GM12878 (cell line): ENCODE results near the gene RCCD1. TPM values are rescaled to one million over a fixed set of nuclear protein-coding genes. Genes with fewer than 3 reads are reported as not detected.

Experiments
- BRCA1 ChIP-seq: IDR thresholded peaks from 2 replicates; pipeline ENCODE4 v1.6.1; 2011; ENCODE audit warnings: low read depth, low read length, improper control_type of control experiment
- CREB1 ChIP-seq: IDR thresholded peaks from 2 replicates; pipeline ENCODE4 v1.6.1; 2012; ENCODE audit warnings: low read depth, mild to moderate bottlenecking, inconsistent platforms
- JUNB ChIP-seq: IDR thresholded peaks from 2 replicates; pipeline ENCODE4 v1.6.1; 2016; ENCODE audit warnings: antibody characterized with exemption, mild to moderate bottlenecking
- MEF2A ChIP-seq: IDR thresholded peaks from 2 replicates; pipeline ENCODE4 v1.6.1; 2011; ENCODE audit warnings: low read depth, mild to moderate bottlenecking, low read length, moderate library complexity; ENCODE audit not compliant: insufficient read depth
- NFYB ChIP-seq: IDR thresholded peaks from 2 replicates; pipeline ENCODE4 v1.6.1; 2011; ENCODE audit warnings: low read depth, mild to moderate bottlenecking, low read length, improper control_type of control experiment, moderate library complexity; ENCODE audit not compliant: insufficient read depth
- NR2F1 ChIP-seq: fragments of 450-650 bp; conservative IDR thresholded peaks from 2 replicates; pipeline ENCODE4 v1.6.1; 2017; ENCODE audit warnings: mild to moderate bottlenecking
- RAD51 ChIP-seq: fragments of 450-650 bp; IDR thresholded peaks from 2 replicates; pipeline ENCODE4 v1.6.1; 2016; ENCODE audit warnings: moderate library complexity, mild to moderate bottlenecking, inconsistent platforms
- RBBP5 ChIP-seq: fragments of 200-600 bp; sonication (generic); conservative IDR thresholded peaks from 2 replicates; pipeline ENCODE4 v1.6.1; 2016
- STAT3 ChIP-seq: IDR thresholded peaks from 2 replicates; pipeline ENCODE4 v1.6.1; 2011; ENCODE audit warnings: low read depth, low read length, improper control_type of control experiment
- SUZ12 ChIP-seq: fragments of 200-600 bp; sonication (generic); IDR thresholded peaks from one replicate; pipeline ENCODE4 v1.6.1; 2018; ENCODE audit warnings: antibody characterized with exemption, mild to moderate bottlenecking; ENCODE audit not compliant: unreplicated experiment
- TBL1XR1 ChIP-seq: IDR thresholded peaks from 2 replicates; pipeline ENCODE4 v1.6.1; 2012; ENCODE audit warnings: low read depth, low read length, improper control_type of control experiment
- polyA plus RNA-seq, 11 experiments: library from polyadenylated mRNA; depleted of rRNA in 4 of 11; unstranded in 6 of 11; stranded (reverse) in 5 of 11; fragments of >200 nt; fragmentation: Nextera tagmentation in 4 of 11; fragmentation: Illumina TruSeq in 1 of 11; extraction: Ambion mirVana in 4 of 11; extraction: Trizol in 1 of 11; gene quantifications; 1 replicate in 1 of 11; 2 replicates in 10 of 11; pipeline versions ENCODE4 v1.2.1 to v1.2.3, GENCODE V29; 2011 to 2016; ENCODE audit warnings: inconsistent platforms in 2 of 11, missing spikeins in 2 of 11, low read depth in 1 of 11
- total RNA-seq, 4 experiments: library from RNA; depleted of rRNA in 3 of 4; stranded (reverse); fragments of >200 nt in 3 of 4; fragmentation: Illumina TruSeq in 1 of 4; extraction: Trizol in 1 of 4; gene quantifications; 2 replicates each; pipeline versions ENCODE4 v1.2.1 to v1.2.3, GENCODE V29; 2013 to 2021
- TF ChIP-seq, protein P1 (sequence below): fragments of 450-650 bp; IDR thresholded peaks from 2 replicates; pipeline ENCODE4 v1.6.1; 2017; ENCODE audit warnings: mild to moderate bottlenecking, moderate library complexity
- TF ChIP-seq, protein P2 (sequence below): fragments of 450-650 bp; IDR thresholded peaks from 2 replicates; pipeline ENCODE4 v1.6.1; 2017; ENCODE audit warnings: low read depth, mild to moderate bottlenecking, moderate library complexity
- TF ChIP-seq, protein P3 (sequence below): IDR thresholded peaks from 2 replicates; pipeline ENCODE4 v1.6.1; 2011; ENCODE audit warnings: low read depth, low read length, improper control_type of control experiment, borderline replicate concordance
- TF ChIP-seq, protein P4 (sequence below): fragments of 450-650 bp; IDR thresholded peaks from 2 replicates; pipeline ENCODE4 v1.6.1; 2014; ENCODE audit warnings: mild to moderate bottlenecking
- TF ChIP-seq, protein P5 (sequence below): fragments of 450-650 bp; formaldehyde crosslinking; IDR thresholded peaks from 2 replicates; pipeline ENCODE4 v1.5.0; 2022; ENCODE audit warnings: mild to moderate bottlenecking, missing genetic modification characterization
- TF ChIP-seq, protein P6 (sequence below): IDR thresholded peaks from 2 replicates; pipeline ENCODE4 v1.6.1; 2011; ENCODE audit warnings: borderline replicate concordance, low read depth, mild to moderate bottlenecking, moderate library complexity, low read length; ENCODE audit not compliant: insufficient read depth, poor library complexity, severe bottlenecking

RCCD1 gene
- total and polyA plus RNA-seq, 10 of the 15 experiments (the other 5 are each of a cell fraction or from before 2014, with no cell fraction given) = 5.2 to 30.4 (median 20.9) TPM

DNA sequence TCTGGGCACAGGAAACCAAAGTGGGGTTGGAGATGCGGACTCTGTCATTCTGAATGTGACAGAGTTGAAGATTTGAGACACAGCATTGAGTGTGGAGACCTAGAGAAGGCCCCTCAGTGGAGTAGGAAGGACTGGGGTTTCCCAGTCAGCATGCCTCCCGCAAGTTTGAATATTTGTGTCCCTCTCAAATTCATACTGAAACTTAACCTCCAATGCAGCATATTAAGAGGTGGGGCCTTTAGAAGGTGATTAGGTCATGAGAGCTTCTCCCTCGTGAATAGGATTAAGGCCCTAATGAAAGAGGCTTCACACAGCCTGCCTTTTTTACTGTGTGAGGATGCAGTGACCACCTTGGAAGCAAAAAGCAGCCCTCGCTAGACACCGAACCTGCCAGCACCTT is 30.3 kb upstream of the RCCD1 start (continued):
- TF ChIP-seq, protein P1, sequence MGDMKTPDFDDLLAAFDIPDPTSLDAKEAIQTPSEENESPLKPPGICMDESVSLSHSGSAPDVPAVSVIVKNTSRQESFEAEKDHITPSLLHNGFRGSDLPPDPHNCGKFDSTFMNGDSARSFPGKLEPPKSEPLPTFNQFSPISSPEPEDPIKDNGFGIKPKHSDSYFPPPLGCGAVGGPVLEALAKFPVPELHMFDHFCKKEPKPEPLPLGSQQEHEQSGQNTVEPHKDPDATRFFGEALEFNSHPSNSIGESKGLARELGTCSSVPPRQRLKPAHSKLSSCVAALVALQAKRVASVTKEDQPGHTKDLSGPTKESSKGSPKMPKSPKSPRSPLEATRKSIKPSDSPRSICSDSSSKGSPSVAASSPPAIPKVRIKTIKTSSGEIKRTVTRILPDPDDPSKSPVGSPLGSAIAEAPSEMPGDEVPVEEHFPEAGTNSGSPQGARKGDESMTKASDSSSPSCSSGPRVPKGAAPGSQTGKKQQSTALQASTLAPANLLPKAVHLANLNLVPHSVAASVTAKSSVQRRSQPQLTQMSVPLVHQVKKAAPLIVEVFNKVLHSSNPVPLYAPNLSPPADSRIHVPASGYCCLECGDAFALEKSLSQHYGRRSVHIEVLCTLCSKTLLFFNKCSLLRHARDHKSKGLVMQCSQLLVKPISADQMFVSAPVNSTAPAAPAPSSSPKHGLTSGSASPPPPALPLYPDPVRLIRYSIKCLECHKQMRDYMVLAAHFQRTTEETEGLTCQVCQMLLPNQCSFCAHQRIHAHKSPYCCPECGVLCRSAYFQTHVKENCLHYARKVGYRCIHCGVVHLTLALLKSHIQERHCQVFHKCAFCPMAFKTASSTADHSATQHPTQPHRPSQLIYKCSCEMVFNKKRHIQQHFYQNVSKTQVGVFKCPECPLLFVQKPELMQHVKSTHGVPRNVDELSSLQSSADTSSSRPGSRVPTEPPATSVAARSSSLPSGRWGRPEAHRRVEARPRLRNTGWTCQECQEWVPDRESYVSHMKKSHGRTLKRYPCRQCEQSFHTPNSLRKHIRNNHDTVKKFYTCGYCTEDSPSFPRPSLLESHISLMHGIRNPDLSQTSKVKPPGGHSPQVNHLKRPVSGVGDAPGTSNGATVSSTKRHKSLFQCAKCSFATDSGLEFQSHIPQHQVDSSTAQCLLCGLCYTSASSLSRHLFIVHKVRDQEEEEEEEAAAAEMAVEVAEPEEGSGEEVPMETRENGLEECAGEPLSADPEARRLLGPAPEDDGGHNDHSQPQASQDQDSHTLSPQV = no peak
- TF ChIP-seq NR2F1 = peak; percentile 93
- no peak for TF ChIP-seq RBBP5
- no peak for TF ChIP-seq SUZ12
- TF ChIP-seq, protein P2, sequence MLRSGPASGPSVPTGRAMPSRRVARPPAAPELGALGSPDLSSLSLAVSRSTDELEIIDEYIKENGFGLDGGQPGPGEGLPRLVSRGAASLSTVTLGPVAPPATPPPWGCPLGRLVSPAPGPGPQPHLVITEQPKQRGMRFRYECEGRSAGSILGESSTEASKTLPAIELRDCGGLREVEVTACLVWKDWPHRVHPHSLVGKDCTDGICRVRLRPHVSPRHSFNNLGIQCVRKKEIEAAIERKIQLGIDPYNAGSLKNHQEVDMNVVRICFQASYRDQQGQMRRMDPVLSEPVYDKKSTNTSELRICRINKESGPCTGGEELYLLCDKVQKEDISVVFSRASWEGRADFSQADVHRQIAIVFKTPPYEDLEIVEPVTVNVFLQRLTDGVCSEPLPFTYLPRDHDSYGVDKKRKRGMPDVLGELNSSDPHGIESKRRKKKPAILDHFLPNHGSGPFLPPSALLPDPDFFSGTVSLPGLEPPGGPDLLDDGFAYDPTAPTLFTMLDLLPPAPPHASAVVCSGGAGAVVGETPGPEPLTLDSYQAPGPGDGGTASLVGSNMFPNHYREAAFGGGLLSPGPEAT = peak; percentile 64; the same call in 1 of the 2 replicates
- TF ChIP-seq JUNB = peak; percentile 78
- TF ChIP-seq, protein P3, sequence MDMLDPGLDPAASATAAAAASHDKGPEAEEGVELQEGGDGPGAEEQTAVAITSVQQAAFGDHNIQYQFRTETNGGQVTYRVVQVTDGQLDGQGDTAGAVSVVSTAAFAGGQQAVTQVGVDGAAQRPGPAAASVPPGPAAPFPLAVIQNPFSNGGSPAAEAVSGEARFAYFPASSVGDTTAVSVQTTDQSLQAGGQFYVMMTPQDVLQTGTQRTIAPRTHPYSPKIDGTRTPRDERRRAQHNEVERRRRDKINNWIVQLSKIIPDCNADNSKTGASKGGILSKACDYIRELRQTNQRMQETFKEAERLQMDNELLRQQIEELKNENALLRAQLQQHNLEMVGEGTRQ = no peak
- TF ChIP-seq, protein P4, sequence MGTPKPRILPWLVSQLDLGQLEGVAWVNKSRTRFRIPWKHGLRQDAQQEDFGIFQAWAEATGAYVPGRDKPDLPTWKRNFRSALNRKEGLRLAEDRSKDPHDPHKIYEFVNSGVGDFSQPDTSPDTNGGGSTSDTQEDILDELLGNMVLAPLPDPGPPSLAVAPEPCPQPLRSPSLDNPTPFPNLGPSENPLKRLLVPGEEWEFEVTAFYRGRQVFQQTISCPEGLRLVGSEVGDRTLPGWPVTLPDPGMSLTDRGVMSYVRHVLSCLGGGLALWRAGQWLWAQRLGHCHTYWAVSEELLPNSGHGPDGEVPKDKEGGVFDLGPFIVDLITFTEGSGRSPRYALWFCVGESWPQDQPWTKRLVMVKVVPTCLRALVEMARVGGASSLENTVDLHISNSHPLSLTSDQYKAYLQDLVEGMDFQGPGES = no peak
- TF ChIP-seq BRCA1 = no peak
- no peak for TF ChIP-seq TBL1XR1
- TF ChIP-seq, protein P5, sequence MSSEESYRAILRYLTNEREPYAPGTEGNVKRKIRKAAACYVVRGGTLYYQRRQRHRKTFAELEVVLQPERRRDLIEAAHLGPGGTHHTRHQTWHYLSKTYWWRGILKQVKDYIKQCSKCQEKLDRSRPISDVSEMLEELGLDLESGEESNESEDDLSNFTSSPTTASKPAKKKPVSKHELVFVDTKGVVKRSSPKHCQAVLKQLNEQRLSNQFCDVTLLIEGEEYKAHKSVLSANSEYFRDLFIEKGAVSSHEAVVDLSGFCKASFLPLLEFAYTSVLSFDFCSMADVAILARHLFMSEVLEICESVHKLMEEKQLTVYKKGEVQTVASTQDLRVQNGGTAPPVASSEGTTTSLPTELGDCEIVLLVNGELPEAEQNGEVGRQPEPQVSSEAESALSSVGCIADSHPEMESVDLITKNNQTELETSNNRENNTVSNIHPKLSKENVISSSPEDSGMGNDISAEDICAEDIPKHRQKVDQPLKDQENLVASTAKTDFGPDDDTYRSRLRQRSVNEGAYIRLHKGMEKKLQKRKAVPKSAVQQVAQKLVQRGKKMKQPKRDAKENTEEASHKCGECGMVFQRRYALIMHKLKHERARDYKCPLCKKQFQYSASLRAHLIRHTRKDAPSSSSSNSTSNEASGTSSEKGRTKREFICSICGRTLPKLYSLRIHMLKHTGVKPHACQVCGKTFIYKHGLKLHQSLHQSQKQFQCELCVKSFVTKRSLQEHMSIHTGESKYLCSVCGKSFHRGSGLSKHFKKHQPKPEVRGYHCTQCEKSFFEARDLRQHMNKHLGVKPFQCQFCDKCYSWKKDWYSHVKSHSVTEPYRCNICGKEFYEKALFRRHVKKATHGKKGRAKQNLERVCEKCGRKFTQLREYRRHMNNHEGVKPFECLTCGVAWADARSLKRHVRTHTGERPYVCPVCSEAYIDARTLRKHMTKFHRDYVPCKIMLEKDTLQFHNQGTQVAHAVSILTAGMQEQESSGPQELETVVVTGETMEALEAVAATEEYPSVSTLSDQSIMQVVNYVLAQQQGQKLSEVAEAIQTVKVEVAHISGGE (CRISPR knock-in tag) = no peak
- TF ChIP-seq NFYB = no peak
- TF ChIP-seq CREB1 = no peak
- TF ChIP-seq STAT3 = no peak
- TF ChIP-seq RAD51 = no peak
- TF ChIP-seq MEF2A = 0 out of 2 replicates have a peak, but pooled peaks have one; percentile 25
- TF ChIP-seq, protein P6, sequence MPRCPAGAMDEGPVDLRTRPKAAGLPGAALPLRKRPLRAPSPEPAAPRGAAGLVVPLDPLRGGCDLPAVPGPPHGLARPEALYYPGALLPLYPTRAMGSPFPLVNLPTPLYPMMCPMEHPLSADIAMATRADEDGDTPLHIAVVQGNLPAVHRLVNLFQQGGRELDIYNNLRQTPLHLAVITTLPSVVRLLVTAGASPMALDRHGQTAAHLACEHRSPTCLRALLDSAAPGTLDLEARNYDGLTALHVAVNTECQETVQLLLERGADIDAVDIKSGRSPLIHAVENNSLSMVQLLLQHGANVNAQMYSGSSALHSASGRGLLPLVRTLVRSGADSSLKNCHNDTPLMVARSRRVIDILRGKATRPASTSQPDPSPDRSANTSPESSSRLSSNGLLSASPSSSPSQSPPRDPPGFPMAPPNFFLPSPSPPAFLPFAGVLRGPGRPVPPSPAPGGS = no peak
